Retinal pigment epithelial cell (primary cell): ENCODE results near the gene HBS1L.

ENCODE experiments used
- DNase-seq: peaks from one replicate; pipeline ENCODE4 v3.0.0-alpha.2; 2010; ENCODE audit warnings: low read depth
- H3K4me3 ChIP-seq: 2 replicates; pipeline ENCODE4 v1.5.1; 2011; ENCODE audit warnings: mild to moderate bottlenecking, low read length, control low read depth, moderate library complexity
- TF ChIP-seq, protein P1 (sequence below): conservative IDR thresholded peaks from 2 replicates; pipeline ENCODE4 v1.5.1; 2011; ENCODE audit warnings: low read depth, low read length, control low read depth, inconsistent platforms

HBS1L gene

DNA sequence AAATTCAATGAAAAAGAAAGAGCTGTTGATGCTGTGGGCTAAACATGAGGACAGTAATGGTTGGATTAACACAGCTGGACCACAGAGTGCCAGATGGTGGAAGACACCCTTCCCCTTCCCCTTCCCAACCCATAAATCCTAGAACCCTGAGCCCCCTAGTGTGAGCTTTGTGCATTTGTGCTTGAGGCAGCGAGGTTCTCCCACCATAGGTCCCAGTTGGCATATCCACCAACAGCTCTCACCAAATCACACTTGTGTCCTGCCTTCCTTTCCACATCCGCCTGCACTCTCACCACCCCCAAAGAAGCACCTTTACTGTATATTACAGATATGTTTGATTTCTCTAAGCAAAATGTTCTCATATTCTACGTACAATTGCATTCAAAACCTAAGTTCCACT, 32.8 kb upstream of the HBS1L start:
- H3K4me3 ChIP-seq, result no peak overlapping the region
- no peak for DNase-seq
- TF ChIP-seq, protein P1, sequence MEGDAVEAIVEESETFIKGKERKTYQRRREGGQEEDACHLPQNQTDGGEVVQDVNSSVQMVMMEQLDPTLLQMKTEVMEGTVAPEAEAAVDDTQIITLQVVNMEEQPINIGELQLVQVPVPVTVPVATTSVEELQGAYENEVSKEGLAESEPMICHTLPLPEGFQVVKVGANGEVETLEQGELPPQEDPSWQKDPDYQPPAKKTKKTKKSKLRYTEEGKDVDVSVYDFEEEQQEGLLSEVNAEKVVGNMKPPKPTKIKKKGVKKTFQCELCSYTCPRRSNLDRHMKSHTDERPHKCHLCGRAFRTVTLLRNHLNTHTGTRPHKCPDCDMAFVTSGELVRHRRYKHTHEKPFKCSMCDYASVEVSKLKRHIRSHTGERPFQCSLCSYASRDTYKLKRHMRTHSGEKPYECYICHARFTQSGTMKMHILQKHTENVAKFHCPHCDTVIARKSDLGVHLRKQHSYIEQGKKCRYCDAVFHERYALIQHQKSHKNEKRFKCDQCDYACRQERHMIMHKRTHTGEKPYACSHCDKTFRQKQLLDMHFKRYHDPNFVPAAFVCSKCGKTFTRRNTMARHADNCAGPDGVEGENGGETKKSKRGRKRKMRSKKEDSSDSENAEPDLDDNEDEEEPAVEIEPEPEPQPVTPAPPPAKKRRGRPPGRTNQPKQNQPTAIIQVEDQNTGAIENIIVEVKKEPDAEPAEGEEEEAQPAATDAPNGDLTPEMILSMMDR, result no peak

DNA sequence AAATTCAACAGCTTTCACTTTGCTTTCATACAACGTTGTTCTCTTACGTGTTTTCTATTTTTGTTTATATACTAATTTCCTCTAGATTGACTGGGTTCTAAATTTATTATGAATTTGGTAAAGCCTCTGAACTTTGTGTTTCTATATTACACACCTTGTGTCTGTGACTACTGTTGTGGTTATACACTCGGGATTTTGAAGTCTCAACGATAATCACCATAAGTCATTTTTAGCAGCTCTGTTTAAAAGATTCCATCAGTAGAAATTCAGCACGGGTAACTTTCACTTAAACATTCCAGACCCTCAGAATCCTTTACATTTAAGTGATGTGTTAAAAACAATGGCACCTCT, 31.8 kb upstream of the HBS1L start:
- H3K4me3 ChIP-seq, result no peak overlapping the region

DNA sequence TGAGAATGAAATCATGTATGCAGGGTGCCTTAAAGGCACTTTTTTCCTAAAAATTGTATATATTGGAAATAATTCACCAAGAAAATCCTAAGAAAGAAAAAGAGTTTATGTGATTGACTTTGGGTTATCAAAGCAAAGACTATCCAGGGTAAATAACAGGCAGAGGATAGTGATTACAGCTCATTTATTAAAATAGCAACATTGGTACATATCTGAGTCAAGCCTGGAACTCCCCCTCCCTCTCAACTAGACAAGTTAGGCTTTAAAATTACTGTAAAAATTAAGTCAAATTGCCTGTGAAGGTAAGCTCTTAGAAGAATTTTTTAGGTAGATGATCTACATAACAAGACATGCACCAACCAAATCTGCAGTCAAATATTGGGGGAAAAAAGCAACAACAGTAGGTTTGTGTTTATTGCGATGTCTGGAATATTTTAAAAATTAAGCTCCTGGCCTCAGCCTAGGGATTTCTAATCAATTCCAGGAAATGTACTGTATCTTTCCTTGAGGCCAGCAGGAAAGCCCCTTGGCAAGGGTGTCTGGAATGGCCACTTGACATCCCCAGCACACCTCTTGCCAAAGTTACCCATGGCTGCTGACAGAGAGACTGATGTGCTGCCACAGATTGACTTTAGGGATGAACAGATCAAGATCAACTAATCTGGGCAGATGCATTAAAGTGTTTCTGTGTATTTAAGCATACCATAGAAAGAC, 31.2 kb upstream of the HBS1L start:
- no peak for DNase-seq
- no peak overlapping the region for H3K4me3 ChIP-seq
- TF ChIP-seq, protein P1, result no peak

More for the DNA sequence above, 31.8 kb upstream of the HBS1L start:
- no peak for DNase-seq
- TF ChIP-seq, protein P1, result no peak

DNA sequence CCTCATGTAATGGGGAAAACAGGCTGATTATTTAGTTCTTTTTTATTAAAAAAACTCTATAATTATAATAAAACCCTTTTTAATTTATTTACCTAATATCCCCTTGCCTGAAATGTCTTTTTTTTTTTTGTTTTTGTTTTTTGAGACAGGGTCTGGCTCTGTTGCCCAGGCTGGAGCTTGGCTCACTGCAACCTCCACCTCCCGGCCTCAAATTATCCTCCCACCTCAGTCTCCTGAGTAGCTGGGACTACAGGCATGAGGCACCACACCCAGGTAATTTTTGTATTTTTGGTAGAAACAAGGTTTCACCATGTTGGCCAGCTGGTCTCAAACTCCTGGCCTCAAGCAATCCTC, 30.3 kb upstream of the HBS1L start:
- no peak overlapping the region for H3K4me3 ChIP-seq
- DNase-seq, result no peak
- TF ChIP-seq, protein P1, result no peak

DNA sequence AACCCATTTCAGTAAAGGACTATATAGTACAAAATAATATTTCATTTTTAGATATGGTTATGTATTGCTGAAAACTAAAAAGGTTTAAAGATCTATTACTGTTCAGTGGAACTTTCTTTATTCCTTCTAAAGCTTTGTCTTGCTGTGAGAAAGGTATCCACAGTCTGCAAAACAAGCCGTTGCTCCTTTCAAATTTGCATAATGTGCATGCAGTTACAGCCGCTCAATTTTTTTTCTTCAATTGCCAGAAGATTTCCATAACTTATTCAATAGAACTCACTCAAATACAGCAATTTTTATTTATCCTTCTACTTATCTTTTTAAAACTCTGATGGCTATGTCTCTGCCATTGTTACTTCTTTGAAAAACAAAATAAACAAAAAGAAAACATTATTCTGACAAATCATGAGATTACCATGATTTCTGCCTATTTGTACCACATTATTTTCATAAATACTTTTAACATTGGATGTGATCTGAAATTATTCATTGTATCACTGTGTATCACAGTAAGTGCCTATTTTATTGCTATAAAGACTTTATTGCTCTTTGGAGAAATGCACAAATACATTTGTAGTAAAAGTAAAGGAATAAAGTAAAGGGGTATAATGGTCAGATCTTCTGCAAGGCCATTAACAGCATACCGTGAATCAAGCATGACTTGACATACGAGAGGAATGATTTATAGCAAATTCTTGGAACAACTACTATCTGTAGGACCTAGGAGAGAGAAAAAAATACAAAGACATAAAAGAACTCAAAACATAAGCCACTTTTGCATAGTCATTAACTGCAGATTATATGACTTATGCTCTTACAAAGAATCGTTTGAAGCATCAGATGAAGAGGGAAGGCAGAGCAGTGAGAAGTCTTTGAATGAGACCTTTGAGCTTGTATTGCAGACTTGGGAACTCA, 29.6 kb upstream of the HBS1L start:
- no peak for DNase-seq
- TF ChIP-seq, protein P1, result no peak
- H3K4me3 ChIP-seq, result no peak overlapping the region

DNA sequence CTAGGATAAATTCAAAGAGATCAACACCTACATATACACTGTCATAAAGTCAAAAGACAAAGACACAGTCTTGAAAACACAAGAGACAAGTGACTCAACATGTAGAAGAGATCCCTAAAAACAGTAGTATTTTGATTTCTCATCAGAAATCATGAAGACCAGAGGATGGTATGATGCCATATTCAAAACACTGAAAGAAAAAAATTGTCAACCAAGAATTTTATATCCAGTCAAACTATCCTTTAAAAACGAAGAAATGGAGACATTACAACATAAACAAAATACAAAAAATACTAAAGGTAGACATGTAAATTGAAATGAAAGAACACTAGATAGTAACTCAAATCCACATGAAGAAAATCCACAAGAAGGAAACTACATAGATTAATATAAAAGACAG, 27.3 kb upstream of the HBS1L start:
- TF ChIP-seq, protein P1, result no peak
- H3K4me3 ChIP-seq, result no peak overlapping the region
- no peak for DNase-seq

DNA sequence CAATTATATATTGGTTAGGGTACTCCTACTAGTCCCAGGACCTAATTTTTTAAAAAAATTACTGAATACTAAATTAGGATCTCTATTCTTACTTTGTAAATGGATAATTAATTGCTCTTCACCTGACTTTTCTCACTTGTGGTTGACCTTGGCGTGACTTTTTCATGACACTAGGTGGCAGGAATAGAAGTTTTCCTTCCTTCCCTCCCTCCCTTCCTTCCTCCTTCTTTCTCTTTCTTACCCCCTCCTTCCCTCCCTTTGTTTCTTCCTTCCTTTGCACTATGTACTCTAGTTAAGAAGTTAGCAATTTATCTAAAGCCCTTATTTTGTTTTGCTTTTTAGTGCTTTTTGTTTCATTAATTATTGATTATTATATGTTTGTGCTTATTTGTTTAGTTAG, 20.4 kb upstream of the HBS1L start:
- DNase-seq, result no peak
- TF ChIP-seq, protein P1, result no peak
- H3K4me3 ChIP-seq, result no peak overlapping the region
